ENCODE results near the gene AKT3.

Gene AKT3

GRCh38 chr1:243609698-243610097 is 240.3 kb downstream of the AKT3 start:
- no peak overlapping the region for H3K27ac ChIP-seq
- no peak for TF ChIP-seq ZFX (IDR thresholded peaks at IDR 0.05)
- TF ChIP-seq, protein P1, sequence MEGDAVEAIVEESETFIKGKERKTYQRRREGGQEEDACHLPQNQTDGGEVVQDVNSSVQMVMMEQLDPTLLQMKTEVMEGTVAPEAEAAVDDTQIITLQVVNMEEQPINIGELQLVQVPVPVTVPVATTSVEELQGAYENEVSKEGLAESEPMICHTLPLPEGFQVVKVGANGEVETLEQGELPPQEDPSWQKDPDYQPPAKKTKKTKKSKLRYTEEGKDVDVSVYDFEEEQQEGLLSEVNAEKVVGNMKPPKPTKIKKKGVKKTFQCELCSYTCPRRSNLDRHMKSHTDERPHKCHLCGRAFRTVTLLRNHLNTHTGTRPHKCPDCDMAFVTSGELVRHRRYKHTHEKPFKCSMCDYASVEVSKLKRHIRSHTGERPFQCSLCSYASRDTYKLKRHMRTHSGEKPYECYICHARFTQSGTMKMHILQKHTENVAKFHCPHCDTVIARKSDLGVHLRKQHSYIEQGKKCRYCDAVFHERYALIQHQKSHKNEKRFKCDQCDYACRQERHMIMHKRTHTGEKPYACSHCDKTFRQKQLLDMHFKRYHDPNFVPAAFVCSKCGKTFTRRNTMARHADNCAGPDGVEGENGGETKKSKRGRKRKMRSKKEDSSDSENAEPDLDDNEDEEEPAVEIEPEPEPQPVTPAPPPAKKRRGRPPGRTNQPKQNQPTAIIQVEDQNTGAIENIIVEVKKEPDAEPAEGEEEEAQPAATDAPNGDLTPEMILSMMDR (conservative IDR thresholded peaks at IDR 0.05) = no peak; the same call in 1 of the 2 replicates

- TF ChIP-seq, protein P1 (conservative IDR thresholded peaks at IDR 0.05) = no peak
- TF ChIP-seq ZFX (IDR thresholded peaks at IDR 0.05) = no peak
- no peak overlapping the region for H3K27ac ChIP-seq
These were observed 244.4 kb downstream of the AKT3 start for GRCh38 chr1:243605604-243606003.

- H3K27ac ChIP-seq = no peak overlapping the region
- TF ChIP-seq ZFX (IDR thresholded peaks at IDR 0.05) = no peak
- TF ChIP-seq, protein P1 (conservative IDR thresholded peaks at IDR 0.05) = no peak
These were observed 248.3 kb downstream of the AKT3 start for GRCh38 chr1:243601720-243602119.

DNA sequence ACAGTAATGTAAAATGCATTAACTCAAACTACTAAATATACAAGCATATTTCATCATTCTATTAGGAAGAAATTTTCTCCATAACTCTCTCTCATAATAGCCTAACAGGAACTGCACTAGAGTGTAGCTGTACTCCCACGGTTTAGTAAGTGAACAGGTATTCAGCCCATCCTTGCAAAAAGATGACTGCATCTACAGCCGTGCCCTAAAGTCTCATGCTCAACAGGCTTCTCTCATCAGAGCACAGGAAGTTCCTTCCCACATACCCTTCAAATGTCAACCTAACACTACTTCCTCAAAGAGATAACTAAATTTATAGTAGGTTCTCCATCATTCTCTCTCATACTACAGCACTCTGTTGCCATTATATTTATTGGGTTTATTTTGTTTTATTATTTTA is 251.6 kb downstream of the AKT3 start:
- H3K27ac ChIP-seq = no peak overlapping the region
- no peak for TF ChIP-seq ZFX (IDR thresholded peaks at IDR 0.05)
- TF ChIP-seq, protein P1 (conservative IDR thresholded peaks at IDR 0.05) = no peak

DNA sequence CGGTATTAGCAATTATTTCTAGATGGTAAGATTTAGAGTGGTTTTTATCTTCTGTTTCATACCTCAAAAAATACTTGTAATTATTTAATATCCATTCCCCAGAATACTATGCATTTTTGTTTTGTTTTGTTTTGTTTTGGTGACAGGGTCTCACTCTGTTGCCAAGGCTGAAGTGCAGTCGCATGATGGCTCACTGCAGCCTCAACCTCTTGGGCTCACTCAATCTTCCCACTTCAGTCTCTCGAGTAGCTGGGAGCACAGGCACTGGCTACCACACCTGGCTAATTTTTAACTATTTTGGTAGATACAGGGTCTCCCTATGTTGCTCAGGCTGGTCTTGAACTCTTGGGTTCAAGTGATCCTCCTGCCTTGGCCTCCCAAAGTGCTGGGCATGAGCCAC is 252.7 kb downstream of the AKT3 start:
- TF ChIP-seq ZFX (IDR thresholded peaks at IDR 0.05) = no peak
- TF ChIP-seq, protein P1 (conservative IDR thresholded peaks at IDR 0.05) = no peak
- no peak overlapping the region for H3K27ac ChIP-seq

DNA sequence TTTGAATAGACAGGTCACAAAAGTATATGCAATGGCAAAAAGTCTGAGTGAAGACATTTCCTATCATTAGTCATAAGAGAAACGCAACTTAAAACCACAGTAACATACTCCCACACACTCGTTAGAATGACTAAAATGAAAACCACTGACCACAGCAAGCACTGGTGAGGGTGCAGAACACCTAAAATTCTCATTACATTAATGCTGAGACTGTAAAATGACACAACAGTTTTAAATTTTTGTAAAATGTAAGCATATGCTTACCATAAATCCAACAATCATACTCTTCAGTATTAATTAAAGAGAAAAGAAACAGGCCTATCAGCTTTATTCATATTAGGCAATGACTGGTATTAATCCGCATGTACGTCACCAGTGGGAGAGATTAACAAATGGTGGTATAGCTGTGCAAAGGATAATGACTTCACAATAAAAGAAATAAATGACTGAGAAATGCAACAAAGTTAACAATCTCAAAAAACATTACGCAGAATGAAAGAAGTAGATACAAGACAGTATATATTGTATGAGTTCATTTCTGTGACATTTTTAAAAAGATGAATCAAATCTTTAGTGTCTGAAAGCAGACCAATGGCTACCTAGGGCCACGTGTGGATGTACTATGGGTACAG is 253.5 kb downstream of the AKT3 start:
- no peak for TF ChIP-seq ZFX (IDR thresholded peaks at IDR 0.05)
- TF ChIP-seq, protein P1 (conservative IDR thresholded peaks at IDR 0.05) = no peak
- H3K27ac ChIP-seq = no peak overlapping the region

DNA sequence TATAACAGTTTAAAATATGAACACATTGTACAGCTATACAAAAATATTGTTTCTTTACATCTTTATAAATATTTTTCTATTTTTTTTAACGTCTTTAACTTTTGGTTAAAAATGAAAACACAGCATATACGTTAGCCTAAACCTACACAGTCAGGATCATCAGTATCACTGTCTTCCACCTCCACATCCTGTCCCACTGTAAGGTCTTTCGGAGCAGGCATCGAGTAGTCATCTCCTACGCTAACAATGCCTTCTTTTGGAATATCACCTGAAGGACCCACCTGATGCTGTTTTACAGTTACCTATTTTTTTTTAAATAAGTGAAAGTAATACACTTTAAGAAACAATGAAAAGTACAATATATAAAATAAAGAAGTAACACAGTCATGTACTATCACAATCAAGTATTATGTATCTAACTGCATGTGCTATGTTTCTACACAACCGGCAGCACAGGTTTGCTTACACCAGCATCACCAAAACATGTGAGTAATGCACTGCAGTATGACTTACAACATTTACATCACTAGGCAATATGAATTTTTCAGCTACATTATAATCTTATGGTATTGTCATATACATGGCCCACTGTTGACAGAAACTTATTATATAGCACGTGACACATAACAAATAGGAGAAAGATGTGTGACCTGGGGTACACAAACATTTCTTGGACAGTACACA is 254.4 kb downstream of the AKT3 start:
- no peak for TF ChIP-seq ZFX (IDR thresholded peaks at IDR 0.05)
- TF ChIP-seq, protein P1 (conservative IDR thresholded peaks at IDR 0.05) = no peak

More for the DNA sequence above, 254.4 kb downstream of the AKT3 start:
- H3K27ac ChIP-seq = no peak overlapping the region

Data from C4-2B (cell line).